ENCODE data around the gene VAT1.

Gene VAT1

DNA sequence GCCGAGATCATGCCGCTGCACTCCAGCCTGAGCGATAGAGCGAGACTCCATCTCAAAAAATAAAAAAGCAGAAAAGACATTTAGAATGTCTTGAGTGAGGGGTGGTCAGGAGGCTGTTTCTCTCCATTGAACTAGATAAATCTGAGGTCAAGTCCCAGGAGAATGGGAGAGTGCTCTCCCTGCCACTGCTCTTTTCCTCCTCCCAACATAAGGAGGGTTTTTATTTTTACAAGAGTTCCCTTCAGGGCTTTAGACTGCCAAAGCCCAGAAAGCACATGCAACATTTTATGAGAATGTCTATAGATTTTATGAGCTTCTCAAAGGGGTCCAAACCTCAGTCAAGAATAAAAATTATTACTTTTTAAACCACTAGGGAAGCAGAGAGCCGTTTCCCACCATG is 4.4 kb upstream of the VAT1 start:
- no peak for DNase-seq

DNA sequence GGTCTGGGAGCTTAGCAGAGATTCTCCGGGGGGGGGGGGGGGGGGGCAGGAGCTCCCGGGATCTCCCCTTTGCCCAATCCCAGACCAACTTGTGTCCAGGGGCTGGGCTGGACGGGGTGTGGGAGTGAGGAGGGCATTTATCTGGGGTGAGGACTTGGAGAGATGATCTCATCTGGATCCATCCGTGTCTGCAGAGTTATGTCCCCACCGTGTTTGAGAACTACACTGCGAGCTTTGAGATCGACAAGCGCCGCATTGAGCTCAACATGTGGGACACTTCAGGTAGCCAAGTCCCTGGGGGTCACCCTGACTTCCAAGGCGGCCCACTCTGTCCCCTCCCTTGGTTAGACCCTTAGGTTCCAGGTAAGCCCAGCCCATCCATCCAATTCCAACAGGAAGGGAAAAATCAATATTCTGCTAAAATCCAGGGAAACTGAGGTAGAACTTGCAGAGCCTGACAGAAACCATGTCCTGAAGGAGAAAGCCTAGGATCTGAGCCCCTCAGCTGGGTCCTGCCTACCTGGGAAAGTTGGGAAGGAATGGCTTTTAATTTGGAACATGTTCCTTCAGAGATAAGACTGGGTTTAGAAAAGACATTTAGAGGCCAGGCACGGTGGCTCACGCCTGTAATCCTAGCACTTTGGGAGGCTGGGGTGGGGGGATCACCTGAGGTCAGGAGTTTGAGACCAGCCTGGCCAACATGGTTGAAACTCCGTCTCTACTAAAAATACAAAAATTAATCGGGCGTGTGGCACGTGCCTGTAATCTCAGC is 3.8 kb upstream of the VAT1 start:
- DNase-seq = no peak

DNA sequence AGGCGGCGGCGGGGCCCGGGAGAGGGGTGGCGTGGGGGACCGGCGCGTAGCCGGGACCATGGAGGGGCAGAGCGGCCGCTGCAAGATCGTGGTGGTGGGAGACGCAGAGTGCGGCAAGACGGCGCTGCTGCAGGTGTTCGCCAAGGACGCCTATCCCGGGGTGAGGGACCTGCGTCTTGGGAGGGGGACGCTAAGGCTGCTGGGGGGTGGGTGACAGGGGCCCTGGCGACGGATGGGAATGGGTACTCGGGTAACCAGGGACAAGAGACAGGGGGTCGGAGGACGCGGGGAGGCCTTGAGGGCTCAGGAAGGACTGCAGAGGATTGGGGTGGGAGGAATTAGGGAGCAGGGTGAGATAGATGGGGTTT is 3.1 kb upstream of the VAT1 start:
- DNase-seq = no peak

DNA sequence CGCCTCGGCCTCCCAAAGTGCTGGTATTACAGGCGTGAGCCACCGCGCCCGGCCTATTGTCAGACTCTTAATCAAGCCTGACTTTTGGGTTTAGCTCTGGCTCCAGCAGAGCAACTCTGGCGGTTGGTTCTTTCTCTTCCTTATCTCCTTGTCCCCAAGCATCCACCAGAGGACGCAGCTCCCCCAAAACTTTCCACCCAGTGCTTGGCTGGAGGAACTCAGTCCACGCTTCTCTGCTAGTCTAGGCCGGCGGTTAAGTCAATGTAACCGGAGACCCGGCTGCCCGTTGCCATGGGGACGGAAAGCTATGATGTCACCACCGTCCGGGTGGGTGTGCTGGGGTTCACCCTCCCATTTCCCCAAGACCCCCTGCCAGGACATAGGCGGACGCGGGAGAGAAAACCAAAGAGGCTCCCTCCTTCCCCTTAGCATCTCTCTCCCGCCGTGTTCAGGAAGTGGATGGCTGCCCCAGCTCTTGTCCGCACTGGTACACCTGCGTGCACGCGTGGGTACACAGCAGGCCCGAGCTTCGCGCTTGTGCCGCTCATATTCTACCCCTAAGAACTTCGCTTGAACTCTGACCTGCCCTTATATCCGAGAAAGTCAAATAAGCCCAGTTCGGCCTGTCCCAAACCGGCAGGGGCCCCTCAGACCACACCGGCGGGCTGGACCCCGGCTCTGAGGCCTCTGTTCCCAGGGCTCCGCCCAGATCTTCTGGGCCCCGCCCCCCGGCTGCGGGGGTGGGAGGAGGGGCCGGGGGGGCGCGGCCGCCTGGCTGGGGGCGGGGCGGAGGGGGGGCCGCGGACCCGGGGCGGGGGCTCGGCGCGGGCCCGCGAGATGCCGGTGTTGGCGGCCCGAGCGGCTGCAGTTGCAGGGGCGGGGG is 2.5 kb upstream of the VAT1 start, which contains the start of gene RND2:
RND2 (plus strand) TSS at position 825 of the 883 bp plus-strand sequence. CDS start 117 bp downstream, outside the sequence.
- DNase-seq = peak; percentile 74 to 75

DNA sequence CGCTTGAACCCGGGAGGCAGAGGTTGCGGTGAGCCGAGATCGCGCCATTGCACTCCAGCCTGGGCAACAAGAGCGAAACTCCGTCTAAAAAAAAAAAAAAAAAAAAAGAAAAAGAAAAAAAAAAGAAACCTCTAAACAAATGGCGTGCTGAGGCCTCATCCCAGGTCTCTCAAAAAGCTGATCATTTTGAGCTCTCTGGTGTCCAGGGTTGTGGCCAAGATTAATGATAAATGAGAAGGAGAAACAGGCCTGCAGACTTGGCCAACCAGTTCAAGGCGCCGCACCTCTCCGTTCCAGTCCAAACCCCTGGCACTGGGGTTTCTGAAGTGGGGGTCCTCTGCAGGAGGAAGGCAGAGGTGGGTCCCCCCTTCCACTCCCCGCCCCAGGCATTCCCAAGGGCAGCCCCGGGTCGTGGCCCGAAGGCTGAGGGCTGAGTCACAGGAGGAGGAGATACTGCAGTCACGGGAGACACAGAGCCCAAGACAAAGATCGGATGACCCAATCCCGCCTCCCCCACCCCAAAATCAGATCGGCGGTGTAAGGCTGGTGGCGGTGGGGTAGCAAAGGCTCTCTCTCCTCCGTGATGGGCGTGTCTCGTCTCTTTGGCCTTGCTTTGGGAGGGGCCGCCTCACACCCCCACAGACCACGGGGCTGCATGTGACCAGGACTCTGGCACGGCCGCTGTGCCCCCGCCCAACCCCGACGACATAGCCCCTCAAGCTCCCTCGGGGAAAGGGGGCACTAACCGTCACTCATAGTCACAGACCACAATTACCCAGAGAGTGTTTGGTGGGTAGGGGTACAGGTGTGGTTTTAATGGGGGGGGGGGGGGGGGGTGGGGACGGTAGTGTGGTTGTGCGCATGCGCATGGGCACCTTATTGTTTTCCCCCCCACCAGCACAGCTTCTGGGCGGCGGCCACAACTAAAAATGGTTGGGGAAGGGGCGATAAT is 1.1 kb downstream of the VAT1 start:
- peak in 1 of 2 experiments; percentile 15 for DNase-seq

DNA sequence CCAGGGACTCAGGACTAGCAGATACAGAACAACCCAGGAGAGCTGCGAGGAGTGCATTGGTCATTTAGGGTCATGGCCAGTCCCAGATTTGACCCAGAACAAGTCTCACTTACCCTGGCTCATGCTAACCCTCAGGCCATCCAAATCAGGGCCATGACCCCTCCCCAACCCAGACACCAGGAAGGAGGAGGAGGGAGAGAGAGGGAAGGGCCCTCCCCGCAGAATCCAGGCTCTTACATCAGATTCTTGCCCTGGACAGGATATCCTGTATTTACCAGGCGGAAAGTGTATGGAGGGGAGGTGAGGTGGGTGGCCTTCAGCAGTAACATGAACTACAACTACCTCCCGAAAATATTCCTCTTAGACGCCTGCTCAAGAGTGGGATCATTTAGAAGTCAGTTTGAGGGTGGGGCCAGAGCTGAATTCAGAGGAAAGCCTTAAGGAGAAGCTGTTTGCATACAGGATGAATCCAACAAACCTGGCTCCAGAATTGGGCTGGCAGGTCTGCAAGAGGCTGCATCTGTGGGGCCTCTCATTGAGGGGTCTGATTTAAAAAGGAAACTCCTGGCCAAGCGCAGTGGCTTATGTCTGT is 2.1 kb downstream of the VAT1 start:
- DNase-seq = no peak

DNA sequence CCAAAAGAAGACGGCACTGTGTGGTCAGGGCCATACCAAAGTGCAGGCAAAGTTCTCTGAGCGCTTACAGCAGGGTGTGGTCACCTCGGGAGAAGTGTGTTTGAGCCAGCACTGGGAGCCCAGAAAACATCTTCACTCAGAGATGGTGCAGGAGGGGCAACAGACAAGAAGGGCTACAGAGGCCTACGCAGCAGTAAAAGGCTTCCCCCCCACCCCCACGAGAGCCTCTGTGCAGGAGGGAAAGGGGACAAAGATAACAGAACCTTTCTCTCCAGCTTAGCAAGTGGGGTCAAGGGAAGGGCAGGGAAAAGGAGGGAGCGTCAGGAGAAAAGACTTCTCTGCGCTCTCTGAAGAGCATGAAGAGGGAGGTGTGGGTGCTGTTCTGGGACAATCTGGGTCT is 2.8 kb downstream of the VAT1 start:
- no peak for DNase-seq

DNA sequence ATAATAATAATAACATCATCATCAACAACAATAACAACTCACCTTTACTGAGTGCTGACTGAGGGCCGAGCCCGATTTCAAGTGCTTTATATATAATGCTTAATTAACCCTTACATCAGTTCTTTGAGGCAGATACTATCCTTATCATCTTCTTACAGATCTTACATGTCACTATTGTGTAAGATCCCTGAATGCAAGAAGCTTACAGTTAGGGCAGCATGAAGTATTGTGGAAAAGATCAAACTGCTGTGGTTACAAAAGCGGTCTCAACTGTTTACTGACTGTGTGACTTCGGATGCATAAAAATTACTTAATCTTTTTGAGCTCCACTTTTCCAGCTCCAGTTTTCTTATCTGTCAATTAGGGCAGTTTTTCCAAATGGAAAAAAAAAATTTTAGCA is 3.3 kb downstream of the VAT1 start:
- DNase-seq = no peak

DNA sequence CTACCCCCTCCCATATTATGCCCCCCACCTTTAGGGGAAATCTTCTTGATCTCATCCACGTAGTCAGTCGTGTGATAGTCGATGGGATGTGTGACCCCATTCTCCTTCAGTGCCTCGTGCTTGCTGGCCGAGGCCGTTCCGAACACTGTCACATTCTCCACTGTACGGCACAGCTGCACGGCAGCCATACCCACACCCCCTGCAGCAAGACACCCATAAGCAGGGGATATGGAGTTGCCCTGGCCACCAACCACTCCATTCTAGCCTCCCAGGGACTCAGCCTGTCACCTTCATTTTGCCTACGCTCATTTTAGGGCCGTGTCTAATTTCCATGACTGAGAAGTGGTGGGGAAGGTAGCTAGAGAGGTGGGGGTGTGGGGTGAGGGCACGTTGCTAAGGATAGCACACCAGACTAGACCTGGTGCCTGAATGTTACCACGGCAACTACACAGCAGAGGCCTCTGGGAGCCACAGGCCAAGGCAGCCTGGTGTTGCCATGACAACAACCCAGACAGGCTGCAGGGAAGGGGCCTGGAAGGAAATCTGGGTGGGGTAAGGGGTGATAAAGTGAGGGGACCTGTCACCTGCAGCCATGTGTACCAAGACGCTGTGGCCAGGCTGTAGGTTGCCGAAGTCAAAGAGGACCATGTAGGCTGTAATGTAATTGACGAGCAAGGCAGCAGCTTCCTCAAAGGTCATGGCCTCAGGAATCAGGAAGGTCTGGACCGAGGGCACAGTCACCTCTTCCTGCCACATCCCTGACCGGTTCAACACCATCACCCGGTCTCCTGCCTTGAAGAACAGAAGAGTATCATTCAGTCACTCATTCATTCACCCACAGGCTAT is 4.0 kb downstream of the VAT1 start:
- no peak for DNase-seq

DNA sequence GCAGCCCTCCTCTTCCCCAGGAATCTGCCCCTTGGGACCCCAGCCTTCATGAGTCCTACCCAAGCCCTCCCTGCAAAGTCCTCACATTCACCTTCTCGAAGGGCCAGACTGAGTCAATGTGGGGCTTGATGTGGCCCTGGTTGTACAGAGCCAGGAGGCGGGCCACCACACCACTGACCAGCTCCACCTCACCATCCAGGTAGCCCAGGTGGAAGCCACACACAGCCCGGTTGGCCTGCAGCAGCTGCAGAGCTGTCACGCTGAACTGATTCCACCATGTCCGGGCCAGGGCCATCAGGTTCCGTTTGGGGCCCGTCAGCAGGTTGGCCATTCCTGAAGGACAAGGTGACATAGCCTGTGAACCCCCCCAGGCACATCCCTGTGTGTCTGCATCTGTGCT is 6.0 kb downstream of the VAT1 start:
- no peak for DNase-seq

DNA sequence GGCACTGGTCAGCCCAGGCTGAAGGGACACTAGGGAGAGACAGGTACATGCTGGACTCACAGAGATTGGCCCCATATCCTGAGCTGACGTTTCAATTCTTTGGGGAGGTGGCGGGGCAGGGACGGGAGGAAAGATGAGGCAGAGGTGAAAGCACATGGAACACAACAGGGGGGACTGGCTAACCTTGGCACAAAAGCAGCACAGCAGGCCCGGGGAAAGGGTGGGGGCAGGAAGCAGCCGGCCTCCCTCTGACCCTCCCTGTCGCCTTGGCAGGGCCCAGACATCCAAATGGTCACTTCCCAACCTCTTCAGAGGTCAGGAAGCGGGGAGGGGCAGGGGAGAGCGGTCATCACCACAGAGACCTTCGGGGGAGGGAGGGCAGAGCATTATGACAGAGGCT is 6.6 kb downstream of the VAT1 start:
- DNase-seq = no peak

DNA sequence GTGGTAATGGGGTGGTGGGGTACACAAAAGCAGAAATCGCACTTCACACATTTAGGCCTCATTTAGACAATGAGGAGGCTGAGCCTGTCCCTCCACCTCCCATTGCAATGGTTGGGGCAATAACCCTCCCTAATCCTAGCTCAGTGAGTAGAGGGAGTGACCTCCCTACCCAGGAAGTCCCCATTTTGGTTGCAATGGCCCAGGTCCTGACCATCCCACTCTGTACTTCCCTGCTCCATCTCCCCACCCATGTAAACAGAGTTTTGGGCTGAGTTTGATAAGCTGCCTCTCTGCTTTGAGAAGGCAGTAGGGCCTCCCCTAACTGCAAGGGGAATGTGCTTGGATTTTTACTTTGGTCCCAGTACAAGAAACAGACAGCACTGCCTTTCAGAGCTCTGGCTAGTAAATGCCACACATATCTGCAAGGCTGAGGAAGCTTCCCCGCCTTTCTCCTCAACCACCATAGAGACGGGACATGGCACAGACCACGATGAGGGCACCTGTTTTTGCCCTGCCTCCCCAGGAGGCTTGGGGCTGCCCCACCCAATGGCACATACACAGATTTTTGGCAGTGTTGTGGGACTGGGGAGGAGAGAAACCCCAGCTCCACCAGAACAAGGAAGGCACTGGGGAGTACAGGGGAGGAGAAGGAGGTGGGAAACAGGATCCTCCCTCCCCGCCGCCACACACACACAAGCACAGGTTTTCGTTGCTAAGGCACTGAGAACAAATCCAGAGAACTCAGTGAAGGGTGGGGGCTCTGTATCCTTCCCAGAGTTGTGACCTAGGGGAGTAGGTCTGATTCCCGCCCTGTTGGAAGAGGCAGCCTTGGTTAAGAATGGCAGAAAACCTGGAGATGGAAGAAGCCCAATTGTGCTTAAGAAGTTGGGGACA is 7.3 kb downstream of the VAT1 start:
- DNase-seq = no peak

DNA sequence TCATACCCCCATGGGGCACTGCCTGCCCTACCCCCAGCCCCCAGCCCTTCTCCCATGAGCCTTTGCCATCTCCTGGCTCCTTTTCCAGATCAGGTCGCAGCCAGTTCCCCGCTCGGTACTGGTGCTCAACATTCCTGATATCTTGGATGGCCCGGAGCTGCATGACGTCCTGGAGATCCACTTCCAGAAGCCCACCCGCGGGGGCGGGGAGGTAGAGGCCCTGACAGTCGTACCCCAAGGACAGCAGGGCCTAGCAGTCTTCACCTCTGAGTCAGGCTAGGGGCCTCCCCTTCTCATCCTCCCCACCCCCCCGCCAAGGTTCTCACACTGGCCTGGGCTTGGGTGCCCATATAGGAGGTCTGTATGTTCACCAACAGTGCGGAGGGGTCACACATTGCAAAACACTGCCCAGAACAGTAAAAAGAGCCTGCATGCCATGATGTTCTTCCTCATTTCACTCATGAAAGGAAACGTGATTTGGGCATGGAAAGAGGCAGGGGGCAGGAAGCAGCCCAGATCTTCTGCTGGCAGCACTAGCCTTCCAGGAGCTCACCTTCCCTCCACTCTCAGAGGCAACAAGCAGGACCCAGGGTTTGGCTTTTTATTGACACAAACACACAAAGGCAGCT is 8.1 kb downstream of the VAT1 start:
- no peak for DNase-seq

DNA sequence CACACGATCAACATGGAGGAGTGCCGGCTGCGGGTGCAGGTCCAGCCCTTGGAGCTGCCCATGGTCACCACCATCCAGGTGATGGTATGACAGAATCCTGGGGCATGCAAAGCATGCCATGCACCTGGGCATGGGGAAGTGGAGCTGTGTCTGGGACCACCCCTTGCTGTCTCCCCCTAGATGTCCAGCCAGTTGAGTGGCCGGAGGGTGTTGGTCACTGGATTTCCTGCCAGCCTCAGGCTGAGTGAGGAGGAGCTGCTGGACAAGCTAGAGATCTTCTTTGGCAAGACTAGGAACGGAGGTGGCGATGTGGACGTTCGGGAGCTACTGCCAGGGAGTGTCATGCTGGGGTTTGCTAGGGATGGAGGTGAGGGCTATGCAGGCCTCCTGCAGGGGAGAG is 8.9 kb downstream of the VAT1 start:
- no peak for DNase-seq

DNA sequence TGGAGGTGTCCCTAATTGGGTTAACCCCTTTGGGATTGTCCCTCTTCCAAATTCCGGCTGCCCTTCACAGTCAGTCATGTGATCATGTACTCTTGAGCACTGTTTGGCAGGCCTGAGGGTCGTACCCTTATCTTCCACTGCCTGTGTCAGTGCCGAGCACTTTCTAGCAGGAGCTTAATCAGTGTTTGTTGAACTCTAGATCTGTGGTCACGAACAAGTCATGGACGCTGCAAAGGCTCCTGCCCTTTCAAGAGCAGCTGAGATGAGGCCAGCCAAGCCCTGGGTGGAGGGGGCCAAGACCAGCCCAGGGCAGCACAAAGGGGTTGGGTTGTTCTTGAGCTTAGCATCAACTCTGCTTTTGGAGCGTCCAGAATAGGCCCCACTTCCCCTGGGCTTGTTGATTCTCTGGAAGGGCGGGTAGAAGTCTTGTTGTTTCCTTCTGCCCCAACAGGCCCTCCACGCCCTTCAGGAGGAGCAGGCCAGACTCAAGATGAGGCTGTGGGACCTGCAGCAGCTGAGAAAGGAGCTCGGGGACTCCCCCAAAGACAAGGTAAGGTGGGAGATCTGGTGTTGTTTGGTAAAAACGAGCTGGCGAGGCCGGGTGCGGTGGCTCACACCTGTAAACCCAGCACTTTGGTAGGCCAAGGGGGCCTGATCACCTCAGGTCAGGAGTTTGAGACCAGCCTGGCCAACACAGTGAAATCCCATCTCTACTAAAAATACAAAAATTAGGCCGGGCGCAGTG is 10.3 kb downstream of the VAT1 start:
- DNase-seq = no peak

DNA sequence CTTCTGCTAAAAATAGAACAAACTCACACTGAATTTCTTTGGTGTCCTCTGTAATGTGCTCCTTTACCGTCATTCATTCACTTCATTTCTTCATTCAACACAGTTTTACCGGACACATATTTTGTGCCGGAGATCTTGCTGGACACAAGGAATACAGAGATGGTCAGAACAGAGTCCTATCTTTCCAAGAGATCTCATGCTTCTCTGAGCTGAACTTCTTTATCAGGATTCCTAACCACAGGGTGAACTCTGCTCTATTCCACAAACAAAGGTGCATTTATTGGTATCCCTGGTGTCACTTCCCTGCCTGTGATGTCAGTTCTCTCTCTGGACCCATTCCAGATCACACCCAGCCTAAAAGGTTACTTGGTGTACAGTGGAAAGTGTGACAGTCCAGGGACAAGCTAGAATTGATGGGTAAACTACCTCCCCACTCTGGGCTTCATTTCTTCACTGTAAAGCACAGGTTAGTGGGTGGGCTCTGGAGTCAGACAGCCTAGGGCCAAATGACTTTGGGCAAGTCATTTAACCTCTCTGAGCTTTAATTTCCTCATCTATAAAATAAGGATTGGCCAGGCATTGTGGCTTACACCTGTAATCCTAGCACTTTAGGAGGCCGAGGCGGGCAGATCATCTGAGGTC is 11.4 kb downstream of the VAT1 start:
- no peak for DNase-seq

DNA sequence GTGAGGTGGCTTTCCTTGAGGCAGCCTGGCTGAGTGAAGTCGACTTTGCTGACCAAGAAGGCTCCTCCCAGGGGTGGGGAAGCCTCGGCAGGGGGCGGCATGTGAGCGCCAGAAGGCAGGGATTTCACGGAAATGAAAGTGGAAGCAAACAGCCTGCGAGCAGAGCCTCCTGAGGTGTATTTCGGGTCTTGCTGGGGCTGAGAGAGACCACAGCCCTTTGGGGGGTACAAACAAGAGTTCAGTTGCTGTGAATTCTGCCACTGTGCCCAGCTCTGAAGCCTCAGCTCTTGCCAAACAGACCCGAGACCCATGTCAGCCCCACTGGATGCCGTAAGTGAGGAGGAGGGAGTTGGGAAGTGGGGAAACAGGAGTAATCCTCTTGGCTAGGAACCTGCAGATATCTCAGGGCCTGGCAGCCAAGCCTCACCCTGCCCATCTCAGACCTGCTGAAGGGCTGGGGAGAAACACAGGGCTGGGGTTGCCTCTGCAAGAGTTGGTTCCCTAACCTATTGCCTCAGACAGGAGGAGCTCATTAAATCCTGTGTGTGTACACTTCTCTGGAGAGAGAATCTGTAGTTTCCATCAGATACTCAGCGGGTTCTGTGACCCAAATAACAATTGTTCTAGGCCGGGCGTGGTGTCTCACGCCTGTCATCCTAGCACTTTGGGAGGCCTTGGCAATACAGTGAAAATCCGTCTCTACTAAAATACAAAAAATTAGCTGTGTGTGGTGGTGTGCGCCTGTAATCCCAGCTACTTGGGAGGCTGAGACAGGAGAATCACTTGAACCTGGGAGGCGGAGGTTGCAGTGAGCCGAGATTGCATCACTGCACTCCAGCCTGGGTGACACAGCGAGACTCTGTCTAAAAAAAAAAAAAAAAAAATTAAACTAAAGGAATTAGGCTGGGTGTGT is 15.3 kb downstream of the VAT1 start, which contains the start of gene IFI35:
IFI35 (plus strand) TSS at position 146 of the 913 bp plus-strand sequence; CDS start at position 310, 164 bp downstream.
- peak; percentile 84 to 85 for DNase-seq

Data from activated CD4-positive, alpha-beta T cell treated with anti-CD3 and anti-CD28 coated beads, Interleukin-2, amount 50 U/mL, for 4 hours (primary cell).